Subcutaneous adipose tissue (tissue), 4 donors: Measurements from ENCODE around the gene PPP2R3B. TPM values are rescaled to one million over a fixed set of nuclear protein-coding genes. Genes with fewer than 3 reads are reported as not detected.

Experiments used
- CTCF ChIP-seq: fragments of 450-650 bp; IDR thresholded peaks from one replicate; pipeline ENCODE4 v1.5.1; 2016; ENCODE audit warnings: low read depth, mild to moderate bottlenecking, control low read depth, antibody characterized with exemption, moderate library complexity
- total RNA-seq, 4 donors: library from RNA; depleted of rRNA; stranded (reverse); fragments of >200 nt; gene quantifications; one replicate each; pipeline ENCODE4 v1.1.0, GENCODE V29; 2016

PPP2R3B gene
- total RNA-seq, 4 donors from 2014 or later, result 5.9 to 23.2 (median 8.3) TPM

GRCh38 chrX:349702-350101 is 37.0 kb downstream of the PPP2R3B start:
- TF ChIP-seq CTCF, result no peak

DNA sequence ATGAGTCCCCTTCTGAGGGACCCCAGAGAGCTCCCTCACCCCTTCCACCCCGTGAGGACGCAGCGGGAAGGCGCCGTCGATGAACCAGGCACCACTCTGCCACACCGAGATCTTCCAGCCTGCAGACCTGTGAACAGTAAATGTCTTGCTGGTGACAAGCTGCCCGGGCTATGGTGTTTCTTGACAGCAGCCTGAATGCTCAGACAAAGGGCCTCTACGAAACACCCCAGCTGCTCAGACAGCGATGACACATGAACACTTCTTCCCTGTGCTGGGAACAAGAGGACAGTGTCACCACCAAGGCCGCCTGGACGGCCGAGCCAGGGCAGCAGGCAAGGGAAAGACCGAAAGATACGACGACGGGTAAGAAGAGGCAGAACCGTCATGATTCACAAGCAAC is 37.5 kb downstream of the PPP2R3B start:
- TF ChIP-seq CTCF, result no peak

DNA sequence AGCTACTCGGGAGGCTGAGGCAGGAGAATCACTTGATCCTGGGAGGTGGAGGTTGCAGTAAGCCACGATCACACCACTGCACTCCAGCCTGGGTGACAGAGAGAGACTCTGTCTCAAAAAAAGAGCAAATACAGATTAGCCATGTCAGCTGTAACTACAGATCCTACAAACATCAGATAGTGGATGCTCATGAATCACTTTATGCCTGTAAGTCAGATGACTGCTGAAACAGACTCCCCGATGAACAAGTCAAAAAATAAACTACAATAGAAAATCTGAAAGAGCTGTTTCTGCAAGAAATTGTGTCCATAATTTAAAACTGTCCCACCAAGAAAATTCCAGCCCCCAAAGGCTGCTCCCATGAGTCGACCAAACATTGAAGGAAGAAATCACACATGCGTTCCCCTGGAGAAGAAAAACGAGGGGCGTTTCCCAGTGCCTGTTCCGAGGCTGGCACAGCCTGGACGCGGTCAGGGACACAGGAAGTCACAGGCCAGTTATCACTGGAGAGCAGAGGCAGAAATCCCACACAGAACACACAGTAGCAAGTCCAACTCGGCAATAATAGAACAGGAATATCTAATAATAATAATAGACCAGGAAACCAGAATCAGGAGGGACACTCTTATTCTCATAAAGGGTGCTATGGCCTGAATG is 38.1 kb downstream of the PPP2R3B start:
- TF ChIP-seq CTCF, result no peak

DNA sequence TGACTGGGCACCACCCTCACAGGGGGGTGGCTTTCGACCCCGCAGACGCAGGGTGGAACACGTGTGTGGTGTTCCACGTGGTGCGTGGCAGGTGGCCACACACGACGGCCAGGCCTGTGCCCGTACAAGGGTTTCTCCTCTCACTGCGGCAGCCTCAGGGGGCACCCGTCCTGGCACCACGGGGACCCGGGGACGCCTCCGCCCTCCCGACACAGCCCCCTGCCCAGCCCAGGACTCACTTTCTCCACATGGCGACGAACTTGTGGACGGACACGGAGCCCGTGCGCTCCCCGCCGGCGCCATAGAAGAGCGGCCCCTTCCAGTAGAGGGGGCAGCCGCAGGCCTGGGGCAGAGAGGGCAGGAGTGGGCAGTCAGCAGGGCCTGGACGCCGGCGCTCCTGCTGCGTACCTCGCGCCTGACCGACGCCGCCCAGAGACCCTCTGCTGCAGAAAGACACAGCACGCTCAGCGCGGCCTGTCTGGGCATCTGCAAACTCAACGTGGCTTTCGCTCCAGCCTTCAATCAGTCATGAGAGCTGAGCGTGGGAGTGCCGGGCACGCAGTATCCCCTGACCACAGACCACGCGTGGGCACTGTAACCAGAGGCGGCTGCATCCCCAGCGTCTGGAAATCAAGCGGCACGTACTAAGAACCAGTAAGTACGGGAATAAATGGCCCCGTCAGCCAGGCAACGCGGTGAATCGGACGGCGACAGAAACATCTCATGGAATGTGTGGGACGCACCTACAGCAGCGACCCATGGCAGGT is 39.2 kb downstream of the PPP2R3B start:
- no peak for TF ChIP-seq CTCF

DNA sequence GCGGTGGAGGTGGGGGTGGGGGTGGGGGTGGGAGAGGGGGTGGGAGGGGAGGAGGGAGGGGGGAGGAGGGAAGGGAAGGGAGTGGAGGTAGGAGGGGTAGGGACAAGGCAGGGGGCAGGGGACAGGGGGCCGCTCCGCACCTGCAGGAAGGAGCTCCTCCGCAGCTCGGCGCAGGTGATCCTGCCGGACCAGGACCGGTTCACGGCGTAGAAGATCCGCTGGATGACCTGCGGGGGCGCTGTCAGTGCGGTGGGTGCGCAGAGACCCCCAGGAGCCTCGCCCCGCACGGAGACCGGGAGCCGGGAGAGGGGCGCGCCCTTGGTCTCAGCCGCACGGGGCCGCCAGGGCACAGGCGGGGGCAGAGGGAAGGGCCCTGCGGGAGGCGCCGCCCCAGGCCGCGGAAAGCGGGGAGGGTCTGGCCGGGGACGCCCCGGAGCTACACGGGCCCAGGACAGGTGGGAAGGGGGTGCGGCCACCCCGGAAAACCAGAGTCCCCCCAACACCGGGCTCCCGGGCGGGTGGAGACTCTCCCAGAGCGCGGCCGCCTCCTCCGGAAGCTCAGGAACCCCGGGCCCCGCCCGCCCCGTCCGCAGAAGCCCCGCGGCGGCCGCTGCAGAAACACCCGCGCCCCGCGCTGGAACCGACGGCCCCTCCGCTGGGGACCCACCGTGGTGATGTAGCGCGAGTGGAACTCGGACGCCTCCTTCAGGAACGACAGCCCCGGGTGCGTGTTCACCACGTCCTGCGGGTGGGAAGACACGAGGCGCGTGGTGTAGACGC is 40.5 kb downstream of the PPP2R3B start:
- TF ChIP-seq CTCF, result no peak

DNA sequence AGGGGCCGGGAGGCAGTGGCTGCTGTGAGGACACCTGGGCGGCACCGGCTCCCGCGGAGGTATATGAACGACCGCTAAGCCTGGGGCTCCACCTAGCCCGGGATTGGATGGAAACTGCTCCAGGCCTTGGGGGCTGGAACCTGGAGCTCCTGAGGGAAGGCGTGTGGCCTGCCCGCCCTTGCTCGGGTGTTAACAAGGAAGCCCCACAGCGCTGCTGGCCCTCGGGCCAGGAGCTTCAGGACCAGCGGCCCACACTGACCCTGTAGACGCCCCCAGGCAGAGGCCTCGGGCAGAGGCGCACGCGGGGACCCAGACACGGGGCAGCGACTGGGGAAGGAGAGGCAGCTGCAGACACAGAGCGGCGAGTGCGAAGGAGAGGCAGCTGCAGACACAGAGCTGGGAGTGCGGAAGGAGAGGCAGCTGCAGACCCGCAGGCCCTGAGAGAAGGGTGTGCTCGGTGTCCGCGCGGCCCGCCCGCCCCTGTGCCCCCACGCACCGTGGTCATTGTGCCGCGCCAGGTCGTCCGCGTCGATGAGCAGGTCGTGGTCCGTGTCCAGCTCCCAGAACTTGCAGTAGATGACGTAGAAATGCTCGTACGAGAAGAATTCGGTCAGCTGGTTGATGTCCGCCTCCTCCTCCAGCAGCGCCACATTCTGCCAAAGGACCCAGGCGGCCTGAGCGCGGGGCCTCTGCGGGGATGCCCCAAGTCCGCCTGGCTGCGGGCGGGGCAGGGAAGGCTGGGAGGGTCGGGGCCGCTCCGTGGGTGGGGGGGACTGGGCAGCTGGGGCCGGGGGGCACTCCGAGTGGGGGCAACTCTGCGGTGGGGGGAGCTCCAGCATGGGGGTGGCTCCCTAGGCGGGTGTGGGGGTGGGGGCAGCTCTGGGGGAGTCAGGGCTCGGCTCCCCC is 41.4 kb downstream of the PPP2R3B start:
- no peak for TF ChIP-seq CTCF
